K562 (cell line): ENCODE measurements around the gene CDH18. TPM values are rescaled to one million over a fixed set of nuclear protein-coding genes. Genes with fewer than 3 reads are reported as not detected.

Experiments used
- AFF4 ChIP-seq: sonication (generic); formaldehyde crosslinking; IDR thresholded peaks from 2 replicates; pipeline ENCODE4 v1.8.0; 2023; ENCODE audit warnings: mild to moderate bottlenecking, missing genetic modification reagents
- LCOR ChIP-seq: sonication (generic); formaldehyde crosslinking; IDR thresholded peaks from 2 replicates; pipeline ENCODE4 v1.8.0; 2022; ENCODE audit warnings: mild to moderate bottlenecking, missing genetic modification reagents
- MBD1 ChIP-seq: fragments of 250-450 bp; sonication (Bioruptor Pico); IDR thresholded peaks from 2 replicates; pipeline ENCODE4 v1.8.0; 2022; ENCODE audit warnings: inconsistent platforms
- MXI1 ChIP-seq: IDR thresholded peaks from 2 replicates; pipeline ENCODE4 v1.6.1; 2011; ENCODE audit warnings: low read depth, mild to moderate bottlenecking, improper control_type of control experiment, low read length
- RNF219 ChIP-seq: fragments of 250-450 bp; sonication (Bioruptor Pico); IDR thresholded peaks from 2 replicates; pipeline ENCODE4 v1.5.0; 2022; ENCODE audit warnings: mild to moderate bottlenecking
- polyA plus RNA-seq, 8 experiments: library from polyadenylated mRNA; depleted of rRNA in 4 of 8; stranded (reverse) in 5 of 8; unstranded in 3 of 8; fragments of >200 nt; fragmentation: Nextera tagmentation in 2 of 8; fragmentation: Illumina TruSeq in 1 of 8; extraction: Ambion mirVana in 2 of 8; extraction: Trizol in 1 of 8; gene quantifications; 2 replicates each; pipeline versions ENCODE4 v1.2.1 to v1.2.3, GENCODE V29; 2011 to 2014; ENCODE audit warnings: inconsistent platforms in 1 of 8, missing spikeins in 1 of 8
- total RNA-seq, 7 experiments: library from RNA; depleted of rRNA in 6 of 7; stranded (reverse); fragments of >200 nt in 6 of 7; fragmentation: Illumina TruSeq in 2 of 7; extraction: Trizol in 2 of 7; gene quantifications; 2 replicates each; pipeline versions ENCODE4 v1.2.1 to v1.2.3, GENCODE V29; 2011 to 2021; ENCODE audit warnings: low replicate concordance in 1 of 7

CDH18 gene
- total and polyA plus RNA-seq, 9 of the 15 experiments (the other 6 are each of a cell fraction or from before 2014, with no cell fraction given), result 0.18 to 1.4 (median 0.31) TPM

GRCh38 chr5:19655627-19656026, 332.4 kb downstream of the CDH18 start (continued):
- no peak for TF ChIP-seq MBD1 (CRISPR knock-in tag)
- TF ChIP-seq RNF219 (CRISPR knock-in tag), result no peak
- TF ChIP-seq MXI1, result no peak
- no peak for TF ChIP-seq AFF4 (CRISPR knock-in tag)
- no peak for TF ChIP-seq LCOR (CRISPR knock-in tag)
